ENCODE results near the gene GOLGA6L7. TPM values are rescaled to one million over a fixed set of nuclear protein-coding genes. Genes with fewer than 3 reads are reported as not detected.

The GOLGA6L7 gene
- total RNA-seq, 4 donors from 2014 or later, result not detected

DNA sequence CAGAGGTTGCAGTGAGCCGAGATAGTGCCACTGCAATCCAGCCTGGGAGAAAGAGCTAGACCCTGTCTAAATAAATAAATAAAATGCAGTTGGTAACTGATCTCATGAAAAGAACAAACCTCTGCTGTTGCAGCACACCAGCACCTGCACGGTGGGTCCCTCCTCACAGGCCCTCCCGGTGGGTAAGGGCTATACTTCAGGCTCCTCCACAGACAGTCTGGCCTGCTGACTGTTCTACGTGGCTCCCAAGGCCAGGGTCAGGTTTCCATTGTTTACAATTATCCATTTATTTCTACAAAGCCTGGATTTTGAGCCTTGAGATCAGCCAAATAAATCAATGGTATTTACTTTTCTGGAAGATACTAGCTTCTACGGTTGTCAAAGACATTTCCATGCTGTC lies 32.2 kb upstream of the GOLGA6L7 start:
- peak in 1 of 2 donors; percentile 59 for DNase-seq (ENCODE audit: low spot score in 2 of 2)
- peaks cover 6% of the 10 kb centered on the region for H3K4me1 ChIP-seq
- no peak overlapping the region for H3K4me3 ChIP-seq
- H3K36me3 ChIP-seq, result no peaks in the 10 kb centered on the region
- 85% methylated on average over 5 of the region's 5 CpGs for WGBS
- peaks cover 13% of the 10 kb centered on the region for H3K27me3 ChIP-seq
- H3K9me3 ChIP-seq, result no peaks in the 10 kb centered on the region
- TF ChIP-seq EP300 (IDR thresholded peaks at IDR 0.05), result no peak
- TF ChIP-seq, protein P1, sequence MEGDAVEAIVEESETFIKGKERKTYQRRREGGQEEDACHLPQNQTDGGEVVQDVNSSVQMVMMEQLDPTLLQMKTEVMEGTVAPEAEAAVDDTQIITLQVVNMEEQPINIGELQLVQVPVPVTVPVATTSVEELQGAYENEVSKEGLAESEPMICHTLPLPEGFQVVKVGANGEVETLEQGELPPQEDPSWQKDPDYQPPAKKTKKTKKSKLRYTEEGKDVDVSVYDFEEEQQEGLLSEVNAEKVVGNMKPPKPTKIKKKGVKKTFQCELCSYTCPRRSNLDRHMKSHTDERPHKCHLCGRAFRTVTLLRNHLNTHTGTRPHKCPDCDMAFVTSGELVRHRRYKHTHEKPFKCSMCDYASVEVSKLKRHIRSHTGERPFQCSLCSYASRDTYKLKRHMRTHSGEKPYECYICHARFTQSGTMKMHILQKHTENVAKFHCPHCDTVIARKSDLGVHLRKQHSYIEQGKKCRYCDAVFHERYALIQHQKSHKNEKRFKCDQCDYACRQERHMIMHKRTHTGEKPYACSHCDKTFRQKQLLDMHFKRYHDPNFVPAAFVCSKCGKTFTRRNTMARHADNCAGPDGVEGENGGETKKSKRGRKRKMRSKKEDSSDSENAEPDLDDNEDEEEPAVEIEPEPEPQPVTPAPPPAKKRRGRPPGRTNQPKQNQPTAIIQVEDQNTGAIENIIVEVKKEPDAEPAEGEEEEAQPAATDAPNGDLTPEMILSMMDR (IDR thresholded peaks at IDR 0.05), result no peak
- no peak overlapping the region for H3K27ac ChIP-seq

DNA sequence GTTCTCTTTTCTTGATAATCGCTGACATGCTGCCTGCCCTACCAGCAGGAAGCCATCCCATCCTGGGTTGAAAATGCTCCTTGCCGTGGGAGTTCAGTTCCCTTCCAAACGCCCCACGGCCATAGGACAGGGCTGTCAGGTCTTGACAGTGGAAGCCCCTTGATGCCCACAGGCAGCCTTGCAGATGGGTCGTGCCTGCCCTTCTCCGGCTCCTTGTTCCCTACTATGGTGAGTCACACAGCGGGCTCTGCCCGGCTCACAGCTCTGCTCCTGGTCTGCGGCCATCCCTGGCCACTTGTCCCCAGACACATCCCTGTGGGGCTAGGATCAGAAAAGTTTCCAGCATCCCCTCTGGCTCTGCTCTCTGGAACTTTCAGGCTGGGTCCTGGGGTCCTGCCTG lies 31.1 kb upstream of the GOLGA6L7 start:
- WGBS, result 88% methylated on average over 9 of the region's 9 CpGs
- no peak overlapping the region for H3K27ac ChIP-seq
- H3K27me3 ChIP-seq, result peaks cover 1% of the 10 kb centered on the region

DNA sequence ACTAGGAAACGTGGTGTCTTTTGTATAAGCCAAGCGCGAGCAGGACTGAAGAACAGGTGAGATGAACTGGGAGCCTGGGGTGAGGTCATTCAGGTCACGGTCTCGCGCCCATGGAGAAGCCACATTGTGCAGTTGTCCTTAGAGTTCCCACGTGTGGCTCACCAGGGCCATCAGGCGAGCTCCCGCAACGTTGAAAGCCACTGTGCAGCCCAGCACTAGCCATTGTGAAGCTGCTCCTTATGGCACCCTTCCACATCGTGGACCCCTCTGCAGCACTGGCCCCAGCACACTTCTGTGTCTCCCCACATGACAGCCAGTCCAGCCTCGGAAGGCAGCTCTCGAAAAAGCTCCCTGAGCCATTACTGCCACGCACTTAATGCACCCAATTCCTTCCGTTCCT lies 29.8 kb upstream of the GOLGA6L7 start:
- TF ChIP-seq, protein P1 (IDR thresholded peaks at IDR 0.05), result no peak
- no peak for TF ChIP-seq POLR2AphosphoS5 (IDR thresholded peaks at IDR 0.05)
- no peak for TF ChIP-seq POLR2A (IDR thresholded peaks at IDR 0.05)
- TF ChIP-seq EP300 (IDR thresholded peaks at IDR 0.05), result no peak
- Histone ChIP-seq H3K9me3 (no peaks in the 10 kb centered on the region), H3K4me1 (no peaks in the 10 kb centered on the region), H3K36me3 (no peaks in the 10 kb centered on the region), H3K27me3 (no peaks in the 10 kb centered on the region), H3K4me3 (no peak overlapping the region), H3K27ac (no peak overlapping the region)
- DNase-seq (ENCODE audit: low spot score in 2 of 2), result no peak
- WGBS, result 84% methylated on average over 15 of the region's 15 CpGs

More for the DNA sequence above, 31.1 kb upstream of the GOLGA6L7 start:
- DNase-seq (ENCODE audit: low spot score in 2 of 2), result no peak
- TF ChIP-seq EP300 (IDR thresholded peaks at IDR 0.05) (no peak), POLR2AphosphoS5 (IDR thresholded peaks at IDR 0.05) (no peak)
- TF ChIP-seq, protein P1 (IDR thresholded peaks at IDR 0.05), result no peak
- Histone ChIP-seq H3K4me1 (no peaks in the 10 kb centered on the region), H3K4me3 (no peak overlapping the region), H3K9me3 (no peaks in the 10 kb centered on the region), H3K36me3 (no peaks in the 10 kb centered on the region)

DNA sequence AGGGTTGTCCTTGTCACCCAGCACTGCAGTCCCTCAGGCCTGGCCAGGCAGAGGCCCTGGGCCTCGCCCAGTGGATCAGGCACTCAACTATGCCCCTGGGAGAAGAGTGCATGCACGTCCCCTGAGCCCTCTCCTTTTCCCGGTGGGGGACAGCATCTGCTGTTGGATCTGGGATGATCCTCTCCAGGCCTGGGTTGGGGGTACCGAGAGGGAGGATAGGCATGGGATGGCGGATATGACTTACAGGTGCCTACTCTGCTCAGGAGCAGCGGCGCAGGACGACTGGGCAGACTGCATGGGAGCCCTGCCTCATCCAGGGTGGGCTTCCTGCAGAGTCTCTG lies 28.4 kb upstream of the GOLGA6L7 start:
- Histone ChIP-seq H3K4me3 (no peak overlapping the region), H3K9me3 (no peaks in the 10 kb centered on the region), H3K36me3 (no peaks in the 10 kb centered on the region), H3K4me1 (no peaks in the 10 kb centered on the region), H3K27ac (no peak overlapping the region), H3K27me3 (no peaks in the 10 kb centered on the region)
- no peak for TF ChIP-seq POLR2AphosphoS5 (IDR thresholded peaks at IDR 0.05)
- TF ChIP-seq, protein P1 (IDR thresholded peaks at IDR 0.05), result no peak
- TF ChIP-seq POLR2A (IDR thresholded peaks at IDR 0.05), result no peak
- no peak for TF ChIP-seq EP300 (IDR thresholded peaks at IDR 0.05)
- WGBS, result 88% methylated on average over 8 of the region's 8 CpGs
- no peak for DNase-seq (ENCODE audit: low spot score in 2 of 2)

DNA sequence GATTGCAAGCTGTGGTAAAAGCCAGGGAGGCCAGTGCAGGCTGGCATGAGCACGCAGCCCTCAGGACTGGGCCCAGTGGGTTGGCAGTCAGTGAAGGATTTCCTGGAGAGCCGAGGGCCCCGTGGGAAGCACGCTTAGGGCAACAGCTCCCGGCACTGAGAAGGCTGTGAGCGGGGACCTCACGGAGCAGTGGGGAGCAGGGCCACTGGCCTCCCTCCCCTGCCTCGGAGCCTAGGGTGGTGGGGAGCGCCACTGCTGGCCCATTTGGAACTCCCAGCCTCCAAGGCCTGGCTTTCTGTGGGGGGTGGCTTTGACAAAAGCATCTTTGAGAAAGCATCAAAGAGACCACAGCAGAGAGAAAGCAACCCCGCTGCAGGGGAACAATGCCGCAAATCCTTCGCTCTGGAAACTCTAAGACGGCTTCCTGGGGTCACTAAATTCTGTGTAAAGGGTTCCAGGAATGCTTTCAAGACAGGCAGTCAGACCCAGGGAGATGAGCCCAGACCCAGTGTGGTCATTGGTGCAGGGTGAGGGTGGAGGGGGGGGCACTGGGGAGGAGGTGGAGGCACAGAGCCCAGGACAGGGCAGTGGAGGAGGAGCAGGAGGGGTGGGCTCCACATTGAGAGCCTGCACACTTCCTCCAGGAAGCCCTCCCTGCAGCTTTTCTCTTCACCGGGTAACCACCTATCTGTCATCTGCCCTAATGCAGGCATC lies 27.8 kb upstream of the GOLGA6L7 start:
- Histone ChIP-seq H3K9me3 (no peaks in the 10 kb centered on the region), H3K4me1 (no peaks in the 10 kb centered on the region), H3K4me3 (no peak overlapping the region), H3K27ac (no peak overlapping the region), H3K27me3 (no peaks in the 10 kb centered on the region), H3K36me3 (no peaks in the 10 kb centered on the region)
- DNase-seq (ENCODE audit: low spot score in 2 of 2), result no peak
- 78% methylated on average over 13 of the region's 14 CpGs for WGBS
- TF ChIP-seq POLR2A (IDR thresholded peaks at IDR 0.05), result no peak
- TF ChIP-seq POLR2AphosphoS5 (IDR thresholded peaks at IDR 0.05), result no peak
- TF ChIP-seq, protein P1 (IDR thresholded peaks at IDR 0.05), result no peak
- no peak for TF ChIP-seq EP300 (IDR thresholded peaks at IDR 0.05)
